Measurements from ENCODE around the gene ARMC7. TPM values are rescaled to one million over a fixed set of nuclear protein-coding genes. Genes with fewer than 3 reads are reported as not detected.

Gene ARMC7
- total and polyA plus RNA-seq, 8 donors: 2.2 to 26.8 (median 11.4) TPM

- Histone ChIP-seq H3K27me3 (no peaks in the 10 kb centered on the region), H3K9me3 (no peaks in the 10 kb centered on the region), H3K36me3 (peaks cover 29 to 78% (median 53%) of the 10 kb centered on the region in 4 donors), H3K4me1 (peaks cover 0 to 25% (median 3%) of the 10 kb centered on the region in 4 donors), H3K4me3 (no peak overlapping the region), H3K27ac (no peak overlapping the region)
- TF ChIP-seq POLR2A (IDR thresholded peaks at IDR 0.05) (no peak), POLR2AphosphoS5 (IDR thresholded peaks at IDR 0.05) (no peak), CTCF (IDR thresholded peaks at IDR 0.05) (no peak), EP300 (IDR thresholded peaks at IDR 0.05) (no peak)
- intact Hi-C loops (cut with DNase I; ENCODE audit: low total_unique reads): no loop called here
- 82 to 91% (median 84%) methylated on average over 13 of the region's 13 CpGs for WGBS, 5 donors
- no peak for DNase-seq
These were observed 32.6 kb downstream of the ARMC7 start for GRCh38 chr17:75142236-75142971.

GRCh38 chr17:75144816-75145512 lies 35.2 kb downstream of the ARMC7 start:
- Histone ChIP-seq H3K27ac (no peak overlapping the region), H3K4me3 (no peak overlapping the region), H3K27me3 (no peaks in the 10 kb centered on the region), H3K4me1 (peaks cover 0 to 39% (median 10%) of the 10 kb centered on the region in 4 donors), H3K36me3 (peaks cover 33 to 84% (median 62%) of the 10 kb centered on the region in 4 donors), H3K9me3 (no peaks in the 10 kb centered on the region)
- 88 to 93% (median 90%) methylated on average over 11 of the region's 11 CpGs for WGBS, 5 donors
- TF ChIP-seq EP300 (IDR thresholded peaks at IDR 0.05): no peak
- DNase-seq: no peak
- intact Hi-C loops (cut with DNase I; ENCODE audit: low total_unique reads): no loop called here

- Histone ChIP-seq H3K4me3 (no peak overlapping the region), H3K9me3 (no peaks in the 10 kb centered on the region), H3K27me3 (no peaks in the 10 kb centered on the region), H3K4me1 (peaks cover 0 to 36% (median 10%) of the 10 kb centered on the region in 4 donors), H3K27ac (no peak overlapping the region), H3K36me3 (peaks cover 32 to 69% (median 52%) of the 10 kb centered on the region in 4 donors)
- TF ChIP-seq CTCF (IDR thresholded peaks at IDR 0.05): no peak
- no peak for TF ChIP-seq EP300 (IDR thresholded peaks at IDR 0.05)
- WGBS, 5 donors: 81 to 85% (median 85%) methylated on average over 3 of the region's 3 CpGs
- intact Hi-C loops (cut with DNase I; ENCODE audit: low total_unique reads): no loop called here
- DNase-seq: no peak
These were observed 36.8 kb downstream of the ARMC7 start for GRCh38 chr17:75146592-75146991.

- H3K9me3 ChIP-seq: no peaks in the 10 kb centered on the region
- no peak overlapping the region for H3K4me3 ChIP-seq
- peaks cover 2 to 47% (median 14%) of the 10 kb centered on the region in 4 donors for H3K4me1 ChIP-seq
- peaks cover 26 to 56% (median 48%) of the 10 kb centered on the region in 4 donors for H3K36me3 ChIP-seq
- peak overlapping the region in 4 of 5 donors; percentile 29 to 74 (median 48) for H3K27ac ChIP-seq
- no peaks in the 10 kb centered on the region for H3K27me3 ChIP-seq
- intact Hi-C loops (cut with DNase I; ENCODE audit: low total_unique reads): no loop called here
- TF ChIP-seq POLR2AphosphoS5 (IDR thresholded peaks at IDR 0.05) (peak in 1 of 3 donors; percentile 26), CTCF (IDR thresholded peaks at IDR 0.05) (no peak)
- 64 to 77% (median 73%) methylated on average over 6 of the region's 6 CpGs for WGBS, 5 donors
- DNase-seq: peak in 1 of 2 donors; percentile 51
These were observed 38.2 kb downstream of the ARMC7 start for GRCh38 chr17:75147878-75148546.
